Stomach (tissue), 4 donors: ENCODE results near the gene RALY.

Experiments
- EP300 ChIP-seq: sonication (generic); formaldehyde crosslinking; IDR thresholded peaks from one replicate; pipeline ENCODE4 v1.6.1; 2017; ENCODE audit warnings: antibody characterized with exemption
- POLR2A ChIP-seq, 4 donors: fragments of 450-650 bp; IDR thresholded peaks; one replicate each; pipeline ENCODE4 v1.6.1; 2016; ENCODE audit warnings: antibody characterized with exemption in 4 of 4, control low read depth in 2 of 4, mild to moderate bottlenecking in 1 of 4, moderate library complexity in 1 of 4
- POLR2AphosphoS5 ChIP-seq, 3 donors: sonication (generic); formaldehyde crosslinking; IDR thresholded peaks; one replicate each; pipeline ENCODE4 v1.6.1; 2016; ENCODE audit warnings: antibody characterized with exemption in 3 of 3
- TF ChIP-seq, protein P1 (sequence below), 7 experiments: fragments of 450-650 bp in 4 of 7; fragments of 200-600 bp in 3 of 7; sonication (generic) in 3 of 7; IDR thresholded peaks; one replicate each; pipeline ENCODE4 v1.5.1; 2016 to 2019; ENCODE audit warnings: antibody characterized with exemption in 7 of 7, control low read depth in 2 of 7, mild to moderate bottlenecking in 1 of 7

DNA sequence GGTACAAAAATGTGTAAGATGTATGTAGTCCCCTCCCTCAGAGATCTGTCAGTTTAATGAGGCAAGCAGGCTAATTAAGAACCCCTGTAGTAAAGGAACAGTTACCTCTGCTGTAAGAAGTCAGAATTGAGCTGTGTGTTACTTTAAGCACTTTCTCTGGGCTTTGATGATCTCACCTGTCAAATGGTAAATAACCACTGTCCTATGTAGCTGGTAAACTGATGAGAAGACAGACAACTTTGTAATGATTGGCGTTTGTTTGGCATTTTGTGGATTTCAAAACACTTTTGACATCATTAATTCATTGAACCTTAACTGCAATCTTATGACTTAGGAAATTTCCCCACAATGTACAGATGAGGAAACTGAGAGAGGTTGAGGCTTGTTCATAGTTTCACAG lies 55.7 kb downstream of the RALY start:
- no peak for TF ChIP-seq POLR2AphosphoS5 (IDR thresholded peaks at IDR 0.05)
- TF ChIP-seq POLR2A (IDR thresholded peaks at IDR 0.05) = no peak
- TF ChIP-seq EP300 = no peak
- TF ChIP-seq, protein P1, sequence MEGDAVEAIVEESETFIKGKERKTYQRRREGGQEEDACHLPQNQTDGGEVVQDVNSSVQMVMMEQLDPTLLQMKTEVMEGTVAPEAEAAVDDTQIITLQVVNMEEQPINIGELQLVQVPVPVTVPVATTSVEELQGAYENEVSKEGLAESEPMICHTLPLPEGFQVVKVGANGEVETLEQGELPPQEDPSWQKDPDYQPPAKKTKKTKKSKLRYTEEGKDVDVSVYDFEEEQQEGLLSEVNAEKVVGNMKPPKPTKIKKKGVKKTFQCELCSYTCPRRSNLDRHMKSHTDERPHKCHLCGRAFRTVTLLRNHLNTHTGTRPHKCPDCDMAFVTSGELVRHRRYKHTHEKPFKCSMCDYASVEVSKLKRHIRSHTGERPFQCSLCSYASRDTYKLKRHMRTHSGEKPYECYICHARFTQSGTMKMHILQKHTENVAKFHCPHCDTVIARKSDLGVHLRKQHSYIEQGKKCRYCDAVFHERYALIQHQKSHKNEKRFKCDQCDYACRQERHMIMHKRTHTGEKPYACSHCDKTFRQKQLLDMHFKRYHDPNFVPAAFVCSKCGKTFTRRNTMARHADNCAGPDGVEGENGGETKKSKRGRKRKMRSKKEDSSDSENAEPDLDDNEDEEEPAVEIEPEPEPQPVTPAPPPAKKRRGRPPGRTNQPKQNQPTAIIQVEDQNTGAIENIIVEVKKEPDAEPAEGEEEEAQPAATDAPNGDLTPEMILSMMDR (IDR thresholded peaks at IDR 0.05) = no peak
